Astrocyte (in vitro differentiated cells and primary cell): ENCODE results near the gene DDX25.

Source experiments
- CTCF ChIP-seq: IDR thresholded peaks from 2 replicates; pipeline ENCODE4 v1.5.1; 2011; ENCODE audit warnings: low read depth, mild to moderate bottlenecking, inconsistent platforms, low read length, moderate library complexity; ENCODE audit not compliant: insufficient read depth
- EZH2 ChIP-seq: IDR thresholded peaks from 2 replicates; pipeline ENCODE4 v1.6.1; 2012; ENCODE audit warnings: mild to moderate bottlenecking, low read length, inconsistent platforms; ENCODE audit not compliant: insufficient read depth

GRCh38 chr11:125934473-125934872 lies 30.2 kb downstream of the DDX25 start:
- TF ChIP-seq CTCF, result no peak
- TF ChIP-seq EZH2, result no peak
